HG03571 (cell line): ENCODE results near the gene DPM3.

Source experiments
- ATAC-seq: cut with Tn5 transposase; IDR thresholded peaks from one replicate; pipeline ENCODE4 v1.9.1; 2021; ENCODE audit not compliant: unreplicated experiment

DPM3 gene

GRCh38 chr1:155103325-155103724 lies 37.0 kb downstream of the DPM3 start:
- ATAC-seq = no peak

GRCh38 chr1:155099331-155099730 lies 41.0 kb downstream of the DPM3 start:
- no peak for ATAC-seq

GRCh38 chr1:155094622-155094948 lies 45.7 kb downstream of the DPM3 start:
- no peak for ATAC-seq

DNA sequence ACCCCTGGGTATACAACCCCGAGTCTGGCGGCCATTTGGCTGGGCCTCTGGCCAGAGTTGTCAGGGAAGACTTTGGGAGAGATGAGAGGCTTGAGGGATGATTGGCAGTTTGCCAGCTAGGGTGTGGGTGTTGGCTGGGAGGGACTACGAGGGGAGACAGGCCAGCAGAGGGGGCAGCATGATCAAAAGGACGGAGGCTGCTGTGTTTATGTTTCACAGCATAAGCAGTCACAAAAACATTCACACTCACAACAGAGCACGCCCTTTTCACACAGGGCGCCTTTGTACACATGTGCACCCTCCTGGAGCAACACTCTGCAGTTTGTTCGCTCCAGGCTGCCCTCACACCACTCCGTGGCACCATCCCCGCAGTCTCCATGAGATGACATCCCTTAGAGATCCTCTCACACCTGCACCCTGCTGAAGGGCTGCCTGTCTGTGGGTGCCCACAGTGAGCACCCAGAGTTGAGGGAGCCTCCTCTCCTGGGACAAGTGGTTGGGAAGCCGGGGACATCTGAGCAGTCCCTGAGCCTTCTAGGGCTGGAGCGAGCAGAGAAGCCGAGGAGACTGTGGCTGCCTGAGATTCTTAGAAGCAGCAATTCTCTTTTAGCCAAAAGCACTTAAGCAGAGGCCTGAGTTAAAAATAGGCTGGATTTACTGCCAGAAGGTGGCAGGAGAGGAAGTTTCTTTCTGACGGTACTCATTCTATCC lies 46.3 kb downstream of the DPM3 start:
- no peak for ATAC-seq

- no peak for ATAC-seq
These were observed 47.7 kb downstream of the DPM3 start for GRCh38 chr1:155092641-155093040.

DNA sequence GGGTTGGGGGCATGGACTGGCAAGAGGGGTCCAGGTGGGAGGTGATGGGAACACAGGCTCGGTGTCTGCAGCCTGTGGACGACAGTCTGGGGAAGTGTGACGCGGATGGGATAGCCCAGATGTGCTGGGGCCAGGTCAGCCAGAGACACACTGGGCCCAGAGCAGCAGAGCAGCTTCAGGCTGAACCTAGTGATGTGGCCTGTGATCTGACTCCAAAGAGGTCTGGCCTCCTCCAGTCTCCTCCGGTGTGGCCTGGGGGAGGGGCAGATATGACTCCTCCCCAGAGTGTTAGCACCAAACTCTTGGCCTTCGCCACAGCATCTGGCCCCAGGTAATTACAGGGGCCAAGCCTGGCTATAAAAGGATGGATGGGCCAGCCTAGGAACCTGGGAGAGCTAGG lies 48.2 kb downstream of the DPM3 start:
- ATAC-seq = no peak

GRCh38 chr1:155091071-155092051 lies 49.0 kb downstream of the DPM3 start:
- no peak for ATAC-seq
